ENCODE results near the gene RNU7-1.

Gene RNU7-1

DNA sequence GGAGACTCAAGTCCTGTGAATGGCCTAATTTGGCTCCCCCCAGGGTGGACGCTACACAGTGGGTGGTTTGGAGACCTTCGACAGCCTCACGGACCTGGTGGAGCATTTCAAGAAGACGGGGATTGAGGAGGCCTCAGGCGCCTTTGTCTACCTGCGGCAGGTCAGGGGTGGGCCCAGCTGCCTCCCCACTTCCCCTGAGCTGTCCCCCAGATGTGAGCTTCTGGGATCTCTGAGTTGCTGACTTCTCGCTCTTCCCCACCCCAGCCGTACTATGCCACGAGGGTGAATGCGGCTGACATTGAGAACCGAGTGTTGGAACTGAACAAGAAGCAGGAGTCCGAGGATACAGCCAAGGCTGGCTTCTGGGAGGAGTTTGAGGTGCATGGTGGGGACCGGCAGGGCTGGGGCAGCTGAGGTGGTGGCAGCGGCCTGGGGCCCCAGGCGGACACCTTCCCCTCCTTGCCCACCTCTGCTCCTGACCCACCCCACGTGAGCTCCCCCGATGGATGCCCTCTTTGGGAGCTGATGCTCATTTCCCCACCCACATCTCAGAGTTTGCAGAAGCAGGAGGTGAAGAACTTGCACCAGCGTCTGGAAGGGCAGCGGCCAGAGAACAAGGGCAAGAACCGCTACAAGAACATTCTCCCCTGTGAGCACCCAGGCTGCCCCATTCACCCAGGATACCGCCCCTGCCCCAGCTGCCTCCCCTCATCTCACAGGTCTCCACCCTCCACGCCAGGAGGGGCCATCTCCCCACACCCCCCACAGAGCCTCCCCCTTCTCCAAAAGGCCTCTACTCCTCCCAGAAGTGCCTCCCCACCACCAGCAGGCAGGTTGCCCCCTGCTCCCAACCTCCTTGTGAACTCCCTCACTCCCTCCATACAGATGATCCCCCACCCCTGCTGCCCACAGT is 11.7 kb downstream of the RNU7-1 start:
- DNase-seq: no peak

DNA sequence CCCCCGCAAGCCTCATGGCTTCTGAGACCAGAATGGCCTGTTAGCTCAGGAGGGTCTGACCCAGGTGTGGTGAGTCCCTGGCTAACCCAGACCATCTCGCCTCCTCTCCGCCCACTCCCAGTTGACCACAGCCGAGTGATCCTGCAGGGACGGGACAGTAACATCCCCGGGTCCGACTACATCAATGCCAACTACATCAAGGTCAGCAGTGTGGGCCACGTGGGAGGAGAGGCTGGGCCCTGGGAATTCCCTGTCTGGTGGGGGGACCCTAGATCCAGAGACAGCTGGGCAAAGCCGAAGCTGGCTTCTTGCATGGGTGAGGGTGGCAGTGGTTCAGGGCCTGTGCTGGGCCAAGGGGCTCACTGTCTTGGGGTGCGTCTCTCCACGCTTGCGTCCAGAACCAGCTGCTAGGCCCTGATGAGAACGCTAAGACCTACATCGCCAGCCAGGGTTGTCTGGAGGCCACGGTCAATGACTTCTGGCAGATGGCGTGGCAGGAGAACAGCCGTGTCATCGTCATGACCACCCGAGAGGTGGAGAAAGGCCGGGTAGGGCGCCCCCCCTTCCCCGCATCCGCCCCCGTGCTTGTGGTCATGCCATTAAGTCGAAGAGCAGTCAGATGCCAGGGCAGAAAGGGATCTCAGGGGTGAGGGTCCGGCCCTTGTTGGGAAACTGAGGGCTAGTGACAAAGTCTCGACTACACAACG is 12.6 kb downstream of the RNU7-1 start:
- no peak for DNase-seq

DNA sequence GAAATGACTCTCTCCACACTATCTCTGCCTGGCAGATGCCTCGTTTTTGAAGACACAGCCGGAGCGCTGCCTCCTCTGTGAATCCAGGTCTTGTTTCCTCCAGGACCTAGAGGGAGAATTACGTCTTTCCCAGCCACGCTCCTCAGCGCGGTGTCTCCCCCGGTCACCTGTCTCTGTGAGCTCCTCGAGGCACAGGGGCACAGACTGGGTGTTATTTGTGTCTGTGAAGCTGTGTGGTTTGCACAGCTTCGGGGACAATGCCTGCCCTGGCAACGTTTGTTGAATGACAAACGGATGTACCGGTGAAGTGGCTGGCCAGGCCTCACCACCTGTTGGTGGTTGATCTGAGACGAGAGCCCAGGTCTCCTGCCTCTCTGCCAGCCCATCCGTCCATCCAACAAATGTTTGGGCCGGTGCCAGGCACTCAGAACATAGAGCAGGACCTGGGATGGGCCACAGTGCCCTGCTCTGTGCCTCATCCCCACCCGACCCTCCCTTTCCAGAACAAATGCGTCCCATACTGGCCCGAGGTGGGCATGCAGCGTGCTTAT is 13.6 kb downstream of the RNU7-1 start:
- no peak for DNase-seq

DNA sequence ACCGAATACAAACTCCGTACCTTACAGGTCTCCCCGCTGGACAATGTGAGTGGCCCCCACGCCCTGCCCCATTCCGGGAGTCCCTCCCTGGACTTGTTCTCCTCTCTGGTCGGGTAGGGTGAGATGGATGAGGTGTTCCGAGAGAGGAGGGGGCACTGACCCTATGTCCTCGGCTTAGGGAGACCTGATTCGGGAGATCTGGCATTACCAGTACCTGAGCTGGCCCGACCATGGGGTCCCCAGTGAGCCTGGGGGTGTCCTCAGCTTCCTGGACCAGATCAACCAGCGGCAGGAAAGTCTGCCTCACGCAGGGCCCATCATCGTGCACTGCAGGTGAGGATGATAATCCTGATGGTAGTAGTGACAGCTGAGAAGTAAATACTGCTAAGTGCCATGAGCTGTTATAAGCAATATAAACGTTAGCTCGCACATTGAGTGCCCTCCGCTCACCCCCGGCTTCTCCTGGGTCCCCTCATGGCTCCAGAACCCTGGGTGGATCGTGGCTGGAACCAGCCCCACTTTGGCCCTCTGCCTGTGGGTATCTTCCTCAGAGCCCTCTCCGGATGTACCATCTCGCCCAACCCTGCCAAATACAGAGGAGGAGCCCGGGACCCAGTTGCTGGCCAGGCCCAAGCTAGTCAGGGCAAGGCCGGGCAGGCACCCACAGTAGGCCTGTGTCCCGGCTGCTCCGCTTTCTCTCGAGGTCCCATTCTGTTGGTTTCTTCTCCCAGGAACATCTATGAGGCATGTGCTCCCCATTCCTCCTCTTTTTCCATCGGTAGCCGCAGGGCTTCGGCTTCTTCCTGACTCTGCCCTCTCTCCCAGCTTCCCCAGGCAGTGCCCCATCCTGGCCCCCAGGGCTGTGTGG is 14.4 kb downstream of the RNU7-1 start:
- no peak for DNase-seq

DNA sequence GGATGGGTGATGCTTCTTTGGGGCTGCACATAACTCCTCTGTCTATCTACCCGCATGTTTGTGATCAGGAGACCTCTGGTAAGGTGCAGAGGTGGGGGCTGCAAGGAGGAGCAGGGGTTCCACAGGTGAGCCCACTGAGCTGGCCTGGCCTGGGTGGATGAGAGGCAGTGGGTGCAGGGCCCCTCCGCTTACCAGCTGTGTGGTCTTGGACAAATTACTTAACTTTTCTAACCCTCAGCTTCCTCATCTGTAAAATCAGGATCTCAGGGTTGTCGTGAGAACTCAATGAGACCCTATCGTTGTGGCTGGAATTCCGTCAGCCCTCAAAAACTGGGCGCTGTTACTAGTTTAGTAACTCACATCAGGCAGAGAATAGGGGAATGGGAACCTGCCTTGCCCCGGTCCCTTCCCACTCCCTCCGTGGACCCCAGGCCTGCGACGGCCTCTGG is 15.0 kb downstream of the RNU7-1 start:
- DNase-seq: no peak

DNA sequence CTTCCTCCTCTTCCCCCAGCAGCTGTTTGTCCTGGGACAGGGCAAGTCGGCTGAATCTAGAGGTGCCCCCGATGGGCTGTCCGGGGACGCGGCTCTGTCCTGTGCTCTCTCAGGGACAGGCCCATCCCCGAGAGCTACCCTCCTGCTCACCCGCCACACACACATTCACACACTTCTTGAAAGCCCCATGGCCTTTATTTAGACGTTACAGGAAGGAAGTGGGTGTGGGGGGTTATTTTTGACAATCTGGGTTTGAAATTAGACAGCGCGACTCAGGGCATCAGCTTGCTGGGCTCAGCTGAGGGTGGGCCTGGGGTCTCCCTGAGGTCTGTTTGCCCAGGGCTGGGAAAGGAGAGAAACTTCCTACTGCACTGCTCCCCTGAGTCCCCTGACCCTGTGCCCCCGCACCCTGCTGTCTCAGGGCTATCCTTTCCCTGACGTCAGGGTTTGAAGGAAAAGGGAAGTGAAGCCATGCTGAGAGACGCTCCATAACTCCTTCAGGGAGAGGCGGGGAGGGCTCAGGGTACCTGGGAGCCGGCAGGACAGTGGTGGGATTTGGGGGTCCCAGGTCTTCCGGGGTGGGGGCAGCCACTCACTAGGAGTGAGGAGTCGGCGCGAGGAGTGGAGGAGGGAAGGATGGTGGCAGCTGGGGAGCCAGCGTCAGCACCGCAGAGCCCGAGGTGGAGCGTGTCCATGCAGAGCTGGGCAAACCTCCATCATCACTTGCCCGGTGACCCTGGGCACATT is 15.6 kb downstream of the RNU7-1 start:
- no peak for DNase-seq

DNA sequence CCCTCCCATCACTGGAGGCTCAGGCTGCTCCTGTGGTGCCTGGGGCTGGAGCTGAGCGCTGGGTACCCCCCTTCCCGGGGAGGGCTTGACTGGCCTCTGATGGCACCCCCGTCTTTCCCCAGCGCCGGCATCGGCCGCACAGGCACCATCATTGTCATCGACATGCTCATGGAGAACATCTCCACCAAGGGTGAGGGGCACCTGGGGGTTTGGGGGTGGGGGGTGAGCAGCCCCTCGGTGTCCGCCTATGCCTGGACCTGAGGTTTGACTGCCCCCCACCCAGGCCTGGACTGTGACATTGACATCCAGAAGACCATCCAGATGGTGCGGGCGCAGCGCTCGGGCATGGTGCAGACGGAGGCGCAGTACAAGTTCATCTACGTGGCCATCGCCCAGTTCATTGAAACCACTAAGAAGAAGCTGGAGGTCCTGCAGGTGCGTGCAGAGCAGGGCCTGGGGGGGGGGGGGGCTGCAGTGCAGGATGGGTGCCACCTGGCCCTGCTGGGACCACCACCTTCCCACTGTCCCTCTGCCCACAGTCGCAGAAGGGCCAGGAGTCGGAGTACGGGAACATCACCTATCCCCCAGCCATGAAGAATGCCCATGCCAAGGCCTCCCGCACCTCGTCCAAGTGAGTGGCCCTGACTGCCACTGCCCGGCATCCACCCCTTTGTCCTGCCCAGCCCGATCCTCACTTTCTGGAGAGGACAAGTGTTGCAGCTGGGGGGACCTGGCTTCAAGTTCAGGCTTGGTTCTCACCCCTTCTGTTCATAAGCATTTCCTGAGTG is 16.4 kb downstream of the RNU7-1 start:
- DNase-seq: no peak

DNA sequence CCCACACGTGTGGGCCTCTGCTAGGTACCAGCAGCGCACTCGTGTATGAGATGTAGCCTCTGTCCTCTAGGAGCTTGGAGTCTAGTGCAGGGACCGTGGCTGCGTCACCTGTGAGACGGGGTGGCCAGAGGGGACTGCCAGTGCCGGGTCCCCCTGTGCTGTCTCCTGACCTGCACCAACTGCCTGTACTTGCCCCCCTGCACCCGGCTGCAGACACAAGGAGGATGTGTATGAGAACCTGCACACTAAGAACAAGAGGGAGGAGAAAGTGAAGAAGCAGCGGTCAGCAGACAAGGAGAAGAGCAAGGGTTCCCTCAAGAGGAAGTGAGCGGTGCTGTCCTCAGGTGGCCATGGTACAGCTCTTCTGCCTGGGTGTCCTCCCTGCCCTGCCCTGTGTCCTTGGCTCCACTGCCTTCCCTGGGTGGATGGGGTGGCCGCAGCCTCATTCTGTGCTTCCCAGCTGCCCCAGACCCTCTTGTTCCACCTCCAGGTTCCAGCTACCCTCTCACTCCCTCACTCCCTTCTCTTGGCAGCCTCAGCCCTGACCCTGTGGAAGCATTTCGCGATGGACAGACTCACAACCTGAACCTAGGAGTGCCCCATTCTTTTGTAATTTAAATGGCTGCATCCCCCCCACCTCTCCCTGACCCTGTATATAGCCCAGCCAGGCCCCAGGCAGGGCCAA is 17.1 kb downstream of the RNU7-1 start:
- DNase-seq: peak; percentile 47

DNA sequence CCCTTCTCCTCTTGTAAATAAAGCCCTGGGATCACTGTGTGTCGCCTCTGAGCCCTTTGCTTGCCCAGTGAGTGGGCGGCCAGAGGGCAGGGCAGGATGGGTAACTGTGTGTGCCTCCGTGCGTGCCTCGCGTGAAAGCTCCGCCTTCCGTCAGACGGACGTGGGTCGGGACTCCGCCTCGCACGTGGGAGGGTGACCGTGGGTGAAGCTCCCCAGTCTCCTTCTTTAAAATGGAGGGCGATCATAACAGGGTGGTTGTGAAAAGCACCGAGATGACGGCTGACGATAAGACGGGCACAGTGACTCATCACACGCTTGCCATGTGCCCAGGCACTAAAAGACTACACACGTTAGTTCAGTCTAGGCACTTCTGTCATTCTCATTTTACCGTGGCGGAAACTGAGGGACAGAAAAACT is 17.7 kb downstream of the RNU7-1 start:
- DNase-seq: no peak

DNA sequence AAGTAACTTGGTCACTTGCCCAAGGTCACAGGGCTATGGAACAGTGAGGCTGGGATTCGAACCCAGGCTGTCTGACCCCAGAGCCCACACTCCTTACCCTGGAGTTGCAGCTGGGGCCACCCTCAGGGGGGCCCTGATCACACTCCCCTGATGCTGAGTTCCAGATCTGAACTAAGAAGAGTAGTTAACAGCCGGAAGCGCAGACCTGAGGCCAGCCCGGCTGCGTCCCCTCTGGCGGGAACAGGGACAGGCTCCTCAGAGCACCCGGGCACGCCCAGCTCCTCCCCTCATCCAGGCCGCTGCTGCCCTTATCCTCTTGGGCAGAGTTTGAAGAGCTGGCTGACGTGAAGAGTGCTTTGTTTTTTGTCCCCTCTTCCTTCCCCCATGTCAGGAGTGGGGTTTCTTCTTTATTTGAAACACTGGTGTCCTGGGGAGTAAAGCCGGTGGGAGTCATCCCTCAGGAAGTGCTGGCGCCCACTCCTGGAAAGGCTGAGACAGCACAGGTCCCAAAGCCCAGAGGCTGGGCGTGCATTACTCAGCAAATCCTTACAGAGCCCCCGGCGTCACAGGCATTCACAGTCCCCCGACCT is 18.2 kb downstream of the RNU7-1 start:
- peak; percentile 86 for DNase-seq

DNA sequence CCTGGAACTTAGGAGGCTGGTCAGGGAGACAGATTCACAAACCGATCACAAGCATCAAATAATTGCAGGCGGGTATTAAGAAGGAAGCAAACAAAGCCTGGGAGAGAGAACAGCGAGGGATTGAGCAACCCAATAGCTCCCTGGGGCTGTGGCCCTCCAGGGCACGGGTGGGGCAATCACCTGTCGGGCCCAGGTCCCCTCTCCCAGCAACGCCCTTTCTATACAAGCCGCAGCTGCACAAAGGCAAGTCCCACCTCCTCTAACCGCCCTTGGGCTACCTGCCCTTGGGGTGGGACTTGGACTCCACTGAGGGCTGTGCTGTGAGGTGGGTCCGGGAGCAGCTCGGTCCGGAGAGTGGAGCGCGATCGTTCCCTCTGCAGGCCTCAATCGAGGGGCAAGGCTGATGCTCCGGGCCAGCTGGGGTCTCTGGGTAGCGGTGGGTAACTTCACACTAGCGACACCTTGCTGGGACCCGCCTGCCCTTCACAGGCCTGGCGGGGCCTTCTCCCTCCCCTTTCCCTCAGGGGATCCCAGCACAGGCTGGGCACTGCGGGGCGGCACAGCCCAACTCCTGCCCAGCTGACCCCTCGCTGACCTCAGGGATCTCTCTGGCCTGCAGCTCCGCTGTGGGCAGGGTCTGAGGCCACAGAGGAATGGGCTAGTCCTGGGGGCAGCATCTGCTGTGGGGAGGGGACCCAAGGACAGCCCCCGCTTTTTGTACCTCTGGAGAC is 18.8 kb downstream of the RNU7-1 start:
- no peak for DNase-seq

DNA sequence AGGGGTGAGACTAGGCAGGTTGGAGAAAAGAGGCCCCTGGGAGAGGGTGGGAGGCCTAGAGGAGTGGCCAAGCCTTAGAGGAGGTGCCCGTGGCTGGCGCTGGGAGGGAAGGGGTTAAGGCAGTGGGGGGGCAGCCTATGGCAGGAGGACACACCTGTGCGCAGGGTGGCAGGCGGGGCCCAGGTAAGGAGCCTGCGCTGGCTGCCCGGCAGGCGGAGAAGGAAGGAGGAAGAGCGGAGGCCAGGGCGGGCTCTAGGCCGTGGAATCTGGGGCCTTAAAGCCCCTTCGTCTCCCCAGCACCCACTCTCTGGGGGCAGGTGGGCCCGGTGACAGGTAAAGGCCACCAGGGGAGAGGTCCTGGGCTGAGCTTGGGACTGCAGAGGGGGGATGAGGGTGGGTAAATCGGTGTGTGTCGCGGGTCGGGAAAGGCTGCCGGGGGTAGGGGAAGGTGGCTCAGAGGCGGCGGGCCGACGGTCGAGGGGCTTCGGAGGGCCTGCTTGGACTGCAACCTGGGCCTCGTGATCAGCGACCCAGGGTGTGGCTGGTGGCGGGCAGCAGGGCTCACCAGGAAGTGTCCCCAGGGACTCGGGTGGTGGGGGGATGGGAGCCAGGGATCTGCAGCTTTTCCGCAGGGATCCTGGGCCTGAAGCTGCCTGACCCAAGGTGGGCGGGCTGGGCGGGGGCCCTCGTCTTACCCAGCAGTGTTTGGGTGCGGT is 19.6 kb downstream of the RNU7-1 start:
- no peak for DNase-seq

DNA sequence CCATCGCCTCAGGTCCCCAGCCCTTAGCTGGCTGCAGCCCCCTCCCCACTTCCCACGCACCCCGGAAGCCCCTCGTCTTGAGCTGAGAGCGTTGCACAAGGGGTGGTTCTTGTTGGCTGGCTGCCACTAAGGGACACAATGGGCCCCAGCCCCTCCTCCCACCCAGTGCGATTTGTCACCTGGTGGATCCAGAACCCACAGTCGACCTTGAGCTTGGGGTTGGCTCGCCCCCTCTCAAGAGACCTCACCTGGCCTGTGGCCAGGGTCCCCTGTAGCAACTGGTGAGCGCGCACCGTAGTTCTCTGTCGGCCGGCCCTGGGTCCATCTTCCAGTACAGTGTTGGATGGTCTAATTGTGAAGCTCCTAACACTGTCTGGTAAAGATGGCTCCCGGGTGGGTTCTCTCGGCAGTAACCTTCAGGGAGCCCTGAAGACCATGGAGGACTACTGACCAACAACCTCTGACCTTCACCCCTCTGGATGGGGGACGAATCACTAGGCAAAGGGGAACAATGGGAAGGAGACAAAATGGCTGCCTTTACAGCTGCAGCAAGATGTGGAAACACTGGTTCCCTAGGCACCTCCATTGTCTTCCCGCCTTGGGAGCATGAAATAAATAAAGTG is 20.3 kb downstream of the RNU7-1 start:
- DNase-seq: no peak

DNA sequence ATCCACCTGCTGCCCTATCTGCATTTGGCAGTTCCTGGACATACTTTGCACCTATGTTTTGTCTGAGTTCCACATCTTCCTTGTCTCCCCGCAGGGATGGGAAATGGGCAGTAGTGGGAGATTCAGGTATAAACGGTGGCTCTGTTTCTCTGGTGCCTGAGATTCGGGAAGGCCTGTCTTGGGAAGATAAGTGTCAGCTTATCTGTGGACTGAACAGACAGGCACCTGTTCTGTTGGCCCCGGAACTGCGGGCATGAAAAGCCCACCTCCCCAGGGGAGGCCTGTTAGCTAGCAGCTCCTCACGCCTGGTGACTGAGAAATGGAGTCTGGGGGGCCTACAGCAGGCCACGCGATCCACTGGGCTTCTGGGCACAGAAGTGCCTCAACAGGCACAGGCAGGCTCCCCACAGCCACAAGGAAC is 21.0 kb downstream of the RNU7-1 start:
- DNase-seq: no peak

DNA sequence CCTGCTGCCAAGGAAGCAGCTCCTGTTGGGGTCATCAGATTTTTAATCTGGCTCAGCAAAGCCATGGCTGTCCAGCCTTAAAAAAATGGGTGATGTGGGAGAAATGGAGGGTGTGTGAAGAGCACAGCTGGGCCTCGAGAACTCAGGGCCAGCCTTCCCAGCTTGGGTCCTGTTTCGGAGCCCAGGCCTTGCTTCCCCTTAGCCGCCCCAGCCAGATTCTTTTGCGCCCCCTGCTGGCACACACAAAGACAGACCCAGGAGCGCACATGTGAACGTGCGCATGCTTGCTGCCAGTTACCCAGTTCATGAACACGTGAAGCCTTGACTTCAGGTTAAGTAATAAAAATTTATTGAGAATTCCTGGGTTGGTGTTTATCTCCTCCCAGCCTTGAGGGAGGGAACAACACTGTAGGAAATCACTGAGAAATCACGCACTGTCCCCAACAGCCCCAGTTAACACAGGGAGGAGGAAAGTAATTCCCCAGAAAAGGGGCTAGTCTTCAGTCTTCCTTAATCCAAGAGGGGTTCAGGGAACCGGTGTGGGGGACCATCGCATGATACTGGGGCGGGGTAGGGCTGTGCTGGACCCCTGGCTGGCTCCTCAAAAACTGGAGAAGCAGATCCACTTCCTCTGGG is 21.5 kb downstream of the RNU7-1 start:
- DNase-seq: peak; percentile 81

DNA sequence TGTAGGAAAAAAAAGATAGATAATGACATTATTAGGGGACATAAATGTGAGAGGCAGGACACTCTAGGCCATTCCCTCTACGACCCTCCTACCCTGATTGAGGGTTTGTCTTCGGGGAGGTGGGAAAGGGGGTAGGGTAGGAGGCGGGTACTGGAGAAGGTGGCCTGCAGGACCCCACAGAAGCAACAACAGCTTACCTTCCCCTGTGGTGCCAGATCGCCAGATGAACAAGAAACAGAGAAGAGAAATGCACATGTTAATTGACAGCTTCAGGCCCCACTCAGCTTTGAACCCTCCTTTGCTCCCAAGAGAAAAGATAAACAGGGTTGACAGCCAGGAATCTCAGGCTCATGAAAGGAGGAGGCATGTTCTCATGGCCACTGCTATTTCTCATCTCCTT is 22.1 kb downstream of the RNU7-1 start:
- DNase-seq: no peak

DNA sequence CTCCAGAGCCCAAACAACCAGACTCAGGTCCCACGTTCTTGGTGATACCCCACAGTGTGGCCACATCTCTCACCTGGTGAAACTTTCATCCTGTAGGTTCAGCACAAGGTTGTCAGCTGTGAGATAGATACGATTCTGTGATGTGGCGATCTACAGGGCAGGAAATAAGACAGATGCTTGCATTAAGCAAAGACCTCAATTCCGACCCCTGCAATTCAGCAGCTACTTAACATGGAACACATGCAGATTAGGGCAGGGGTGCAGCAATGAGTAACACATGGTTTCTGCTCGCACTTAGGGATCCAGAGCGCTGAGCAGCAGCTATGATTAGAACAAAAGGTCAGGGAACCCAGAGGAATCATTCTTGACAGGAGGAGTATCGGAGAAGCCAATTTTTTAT is 22.7 kb downstream of the RNU7-1 start:
- no peak for DNase-seq

DNA sequence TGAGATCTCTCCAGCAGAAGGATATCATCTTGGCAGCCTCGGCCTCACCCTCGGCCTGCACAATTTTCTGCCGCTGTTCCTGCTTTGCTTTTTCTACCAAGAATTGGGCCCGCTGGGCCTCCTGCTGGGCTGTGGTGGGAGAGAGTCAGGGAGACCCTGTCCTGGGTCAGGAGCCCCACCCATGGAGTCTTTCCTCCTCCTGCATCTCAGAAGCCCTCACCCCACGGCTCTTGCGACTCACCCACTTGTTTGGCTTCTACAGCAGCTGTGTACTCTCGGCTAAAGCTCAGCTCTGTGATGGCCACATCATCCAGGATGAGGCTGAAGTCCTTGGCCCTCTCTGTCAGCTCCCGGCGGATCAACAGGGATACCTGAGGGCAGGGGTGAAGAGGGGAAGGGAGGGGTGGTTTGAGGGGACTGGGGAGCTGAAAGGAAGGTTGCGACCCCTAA is 24.1 kb downstream of the RNU7-1 start:
- DNase-seq: no peak

Data from fibroblast of upper back skin (primary cell).